ENCODE measurements around the gene TLCD2.

DNA sequence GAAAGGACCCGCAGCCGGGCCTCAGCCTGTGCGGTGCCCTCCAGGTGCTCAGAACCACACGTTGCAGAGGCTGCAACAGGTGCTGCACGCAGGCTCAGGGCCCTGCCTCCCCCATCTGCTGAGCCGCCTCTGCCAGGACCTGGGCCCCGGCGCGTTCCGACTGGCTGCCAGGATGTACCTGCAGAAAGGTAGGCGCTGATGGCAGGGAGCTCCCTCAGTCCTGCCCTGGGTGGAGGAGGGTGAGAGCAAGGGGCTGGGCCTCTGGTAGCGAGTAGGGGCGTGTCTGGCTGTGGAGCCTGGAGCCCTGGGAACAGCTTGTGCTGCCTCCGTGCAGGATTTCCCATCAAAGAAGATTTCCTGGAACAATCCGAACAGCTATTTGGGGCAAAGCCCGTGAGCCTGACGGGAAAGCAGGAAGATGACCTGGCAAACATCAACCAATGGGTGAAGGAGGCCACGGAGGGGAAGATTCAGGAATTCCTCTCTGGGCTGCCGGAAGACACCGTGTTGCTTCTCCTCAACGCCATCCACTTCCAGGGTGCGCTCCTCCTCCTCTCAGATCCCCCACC lies 36.9 kb upstream of the TLCD2 start:
- TF ChIP-seq NFIC (IDR thresholded peaks at IDR 0.05) (no peak), EP300 (IDR thresholded peaks at IDR 0.05; ENCODE audit: borderline replicate concordance) (no peak), USF1 (IDR thresholded peaks at IDR 0.05) (no peak), RAD21 (IDR thresholded peaks at IDR 0.05; ENCODE audit: low read depth) (no peak), TAF1 (IDR thresholded peaks at IDR 0.05; ENCODE audit: low read depth) (no peak), EGR1 (IDR thresholded peaks at IDR 0.05) (no peak), YY1 (IDR thresholded peaks at IDR 0.05; ENCODE audit: low read depth) (no peak), CEBPB (IDR thresholded peaks at IDR 0.05) (no peak), TEAD4 (IDR thresholded peaks at IDR 0.05) (no peak), FOXM1 (IDR thresholded peaks at IDR 0.05; ENCODE audit: borderline replicate concordance, low read depth) (no peak), TCF12 (IDR thresholded peaks at IDR 0.05; ENCODE audit: low read depth) (no peak)
- TF ChIP-seq, protein P1, sequence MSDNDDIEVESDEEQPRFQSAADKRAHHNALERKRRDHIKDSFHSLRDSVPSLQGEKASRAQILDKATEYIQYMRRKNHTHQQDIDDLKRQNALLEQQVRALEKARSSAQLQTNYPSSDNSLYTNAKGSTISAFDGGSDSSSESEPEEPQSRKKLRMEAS (IDR thresholded peaks at IDR 0.05), result no peak
